A549 (cell line): ENCODE measurements around the gene PLXND1. TPM values are rescaled to one million over a fixed set of nuclear protein-coding genes. Genes with fewer than 3 reads are reported as not detected.

Experiments used
- ATAC-seq, 2 experiments: fragments of 200-7000 bp in 1 of 2; fragments of >200 bp in 1 of 2; cut with Nextera tagmentation in 1 of 2; cut with Tn5 transposase in 1 of 2; 3 replicates each; pipeline versions ENCODE4 v1.8.0 to v1.9.1; 2018 to 2020; ENCODE audit warnings: mild to moderate bottlenecking in 1 of 2, moderate library complexity in 1 of 2
- CTCF ChIA-PET: fragments of 300-600 bp; sonication (Branson Sonifier 250); formaldehyde crosslinking; extraction: SDS; loops from one replicate; lab custom pipeline; 2021; ENCODE audit warnings: antibody characterized with exemption, inconsistent platforms; lab: Yijun Ruan, JAX
- POLR2A ChIA-PET: fragments of 350-600 bp; formaldehyde crosslinking; extraction: SDS; loops from one replicate; lab custom pipeline; 2021; ENCODE audit warnings: antibody characterized with exemption, inconsistent platforms; lab: Yijun Ruan, JAX
- DNase-seq, 2 experiments: peaks; one replicate each; pipeline versions ENCODE4 v3.0.0 to v3.0.0-alpha.2; 2011 to 2016; ENCODE audit warnings: low read depth in 1 of 2, low spot score in 1 of 2
- FAIRE-seq: peaks from 2 replicates; lab custom pipeline; 2011; peaks lifted over from hg19 to GRCh38; lab: Jason Lieb, UNC
- H3K27ac ChIP-seq, 2 experiments: fragments of >200 bp; sonication (Bioruptor Twin); formaldehyde crosslinking; 3 replicates each; pipeline ENCODE4 v1.5.1; 2016 to 2017
- H3K4me1 ChIP-seq: fragments of >200 bp; sonication (Bioruptor Twin); formaldehyde crosslinking; 3 replicates; pipeline ENCODE4 v1.6.1; 2016
- H3K4me2 ChIP-seq: fragments of >200 bp; sonication (Bioruptor Twin); formaldehyde crosslinking; 3 replicates; pipeline ENCODE4 v1.6.1; 2016
- H3K4me3 ChIP-seq: fragments of >200 bp; sonication (Bioruptor Twin); formaldehyde crosslinking; 3 replicates; pipeline ENCODE4 v1.5.1; 2016
- H3K9me3 ChIP-seq: fragments of >200 bp; sonication (Bioruptor Twin); formaldehyde crosslinking; 3 replicates; pipeline ENCODE4 v1.6.1; 2016
- BCL3 ChIP-seq: fragments of >200 bp; sonication (Bioruptor Twin); formaldehyde crosslinking; IDR thresholded peaks from 3 replicates; pipeline ENCODE4 v1.6.1; 2016
- CBX2 ChIP-seq: fragments of 200-600 bp; sonication (generic); IDR thresholded peaks from 2 replicates; pipeline ENCODE4 v1.6.1; 2016; ENCODE audit warnings: low read depth, mild to moderate bottlenecking, borderline replicate concordance
- CEBPB ChIP-seq, 2 experiments: fragments of >200 bp in 1 of 2; sonication (Bioruptor Twin) in 1 of 2; formaldehyde crosslinking in 1 of 2; IDR thresholded peaks; 2 replicates each; pipeline ENCODE4 v1.6.1; 2012 to 2016
- HEYL ChIP-seq: fragments of 250-450 bp; sonication (Bioruptor Pico); IDR thresholded peaks from 2 replicates; pipeline ENCODE4 v1.8.0; 2021; ENCODE audit warnings: mild to moderate bottlenecking, moderate library complexity
- HOXB5 ChIP-seq: fragments of 250-450 bp; sonication (Bioruptor Pico); IDR thresholded peaks from 2 replicates; pipeline ENCODE4 v1.5.0; 2020; ENCODE audit warnings: mild to moderate bottlenecking, moderate library complexity
- KDM1A ChIP-seq: fragments of 200-600 bp; sonication (generic); IDR thresholded peaks from 2 replicates; pipeline ENCODE4 v1.6.1; 2016; ENCODE audit warnings: low read depth, mild to moderate bottlenecking
- KDM5A ChIP-seq: fragments of 200-600 bp; sonication (generic); IDR thresholded peaks from 2 replicates; pipeline ENCODE4 v1.6.1; 2016; ENCODE audit warnings: antibody characterized with exemption, mild to moderate bottlenecking
- NR3C1 ChIP-seq: fragments of >200 bp; sonication (Bioruptor Twin); formaldehyde crosslinking; IDR thresholded peaks from 3 replicates; pipeline ENCODE4 v1.6.1; 2017
- SMC3 ChIP-seq: fragments of >200 bp; sonication (Bioruptor Twin); formaldehyde crosslinking; IDR thresholded peaks from 3 replicates; pipeline ENCODE4 v1.6.1; 2018; ENCODE audit warnings: inconsistent platforms
- SREBF2 ChIP-seq: fragments of 450-650 bp; IDR thresholded peaks from 2 replicates; pipeline ENCODE4 v1.6.1; 2014; ENCODE audit warnings: mild to moderate bottlenecking, moderate library complexity
- WGBS: methylation state at CpG from one replicate; pipeline ENCODE4 v1.1.6; 2017; ENCODE audit errors: missing lambda C conversion rate; 5-methylcytosine and 5-hydroxymethylcytosine counted together
- polyA plus RNA-seq, 4 experiments: library from polyadenylated mRNA; depleted of rRNA in 3 of 4; stranded (reverse); fragments of >200 nt; fragmentation: RNase III in 1 of 4; extraction: RNeasy Plus Mini Kit Qiagen cat#74134 plus additional on column Dnase treatment in 1 of 4; gene quantifications; 2 replicates in 3 of 4; 3 replicates in 1 of 4; pipeline ENCODE4 v1.2.3, GENCODE V29; 2011 to 2017
- small RNA-seq, 6 experiments: library from RNA; depleted of rRNA; stranded (forward); fragments of <200 nt; gene quantifications; one replicate each; pipeline ENCODE3, GENCODE V24; 2012

PLXND1 gene
- polyA plus RNA-seq, 2 of the 4 experiments (the other 2 are of a cell fraction), result 26.8 to 72.6 TPM

GRCh38 chr3:129506231-129506742 lies 100.2 kb downstream of the PLXND1 start:
- TF ChIP-seq CEBPB (IDR thresholded peaks at IDR 0.05), result no peak
- TF ChIP-seq SREBF2, result no peak
- no peak for TF ChIP-seq NR3C1
- TF ChIP-seq HOXB5 (CRISPR knock-in tag), result no peak
- no peak for TF ChIP-seq SMC3
- no peak for TF ChIP-seq KDM5A
- no peak for TF ChIP-seq BCL3
- no peak for TF ChIP-seq KDM1A
- Histone ChIP-seq H3K4me2 (no peak overlapping the region), H3K9me3 (no peaks in the 10 kb centered on the region), H3K4me3 (no peak overlapping the region), H3K27ac (no peak overlapping the region), H3K4me1 (no peaks in the 10 kb centered on the region)
- no peak for DNase-seq
- CTCF ChIA-PET, result interaction anchor here (0.7 kb wide), 1 partner anchor 52 kb away, joined by 3 read pairs; no protein-coding TSS in a partner anchor
- FAIRE-seq, result no peak
- no peak for ATAC-seq
- WGBS, result 91% methylated on average over 9 of the region's 9 CpGs
- POLR2A ChIA-PET, result no interaction called here

- ChIA-PET POLR2A (no interaction called here), CTCF (no interaction called here)
- Histone ChIP-seq H3K4me3 (no peak overlapping the region), H3K27ac (no peak overlapping the region), H3K9me3 (no peaks in the 10 kb centered on the region), H3K4me1 (no peaks in the 10 kb centered on the region), H3K4me2 (no peak overlapping the region)
- TF ChIP-seq KDM1A (no peak), SMC3 (no peak), CBX2 (no peak), HEYL (CRISPR knock-in tag) (no peak)
- no peak for DNase-seq
- no peak for FAIRE-seq
- ATAC-seq, result no peak
- 93% methylated on average over 6 of the region's 6 CpGs for WGBS
These were observed 101.1 kb downstream of the PLXND1 start for GRCh38 chr3:129505341-129505740.

Small RNAs within 50 kb of the gene (small RNA-seq; reads per million reads assigned to genes)
- gene RN7SL752P, result 0 reads per million in 6 experiments

Other genes starting within 250 kb of the PLXND1 start
- 0.62 and 0.82 TPM in 2 replicates for gene EFCAB12, start 178.0 kb downstream of the PLXND1 start, polyA plus RNA-seq (2011; rRNA removed)
- 0.81 to 1.4 TPM (median 1.1 TPM) in 3 replicates for gene EFCAB12, start 178.0 kb downstream of the PLXND1 start, polyA plus RNA-seq (2017; fragmentation: RNase III; extraction: RNeasy Plus Mini Kit Qiagen cat#74134 plus additional on column Dnase treatment)
- gene MBD4, start 166.7 kb downstream of the PLXND1 start, polyA plus RNA-seq (2011; rRNA removed), result 38.2 and 49.7 TPM in 2 replicates
- gene MBD4, start 166.7 kb downstream of the PLXND1 start, polyA plus RNA-seq (2017; fragmentation: RNase III; extraction: RNeasy Plus Mini Kit Qiagen cat#74134 plus additional on column Dnase treatment), result 26.4 to 32.7 TPM (median 31.4 TPM) in 3 replicates
- gene IFT122, start 166.5 kb downstream of the PLXND1 start, polyA plus RNA-seq (2011; rRNA removed), result 17.1 and 20.3 TPM in 2 replicates
- gene IFT122, start 166.5 kb downstream of the PLXND1 start, polyA plus RNA-seq (2017; fragmentation: RNase III; extraction: RNeasy Plus Mini Kit Qiagen cat#74134 plus additional on column Dnase treatment), result 15.0 to 16.8 TPM (median 15.1 TPM) in 3 replicates
- 0.03 and 0.04 TPM in 2 replicates for gene RHO, start 78.0 kb downstream of the PLXND1 start, polyA plus RNA-seq (2011; rRNA removed)
- gene RHO, start 78.0 kb downstream of the PLXND1 start, polyA plus RNA-seq (2017; fragmentation: RNase III; extraction: RNeasy Plus Mini Kit Qiagen cat#74134 plus additional on column Dnase treatment), result not detected in 3 replicates
- gene H1-8, start 63.5 kb downstream of the PLXND1 start, polyA plus RNA-seq (2011; rRNA removed), result not detected in 2 replicates
- gene H1-8, start 63.5 kb downstream of the PLXND1 start, polyA plus RNA-seq (2017; fragmentation: RNase III; extraction: RNeasy Plus Mini Kit Qiagen cat#74134 plus additional on column Dnase treatment), result not detected in 3 replicates